ENCODE measurements around the gene OR6C3.
"Not testable (repeated sequence)": the region's sequence is repeated elsewhere in the genome, so short reads cannot be mapped to it uniquely, and the experiment has no call there.

OR6C3 gene

GRCh38 chr12:55330446-55330845 lies at the start of gene OR6C3:
Gene OR6C3, plus strand, starts transcription at chr12:55330746. Its CDS starts 955 bp downstream, at chr12:55331701.
- no peak for TF ChIP-seq CTCF (conservative IDR thresholded peaks at IDR 0.05; ENCODE audit: low read length)
- H3K4me3 ChIP-seq (ENCODE audit: low read length) = no peak within 1 kb of the TSS
- DNase-seq (ENCODE audit: low read depth) = no peak

GRCh38 chr12:55280991-55281390 lies 49.6 kb upstream of the OR6C3 start:
- TF ChIP-seq CTCF (conservative IDR thresholded peaks at IDR 0.05; ENCODE audit: low read length) = no peak
- no peak for DNase-seq (ENCODE audit: low read depth)
- no peak overlapping the region for H3K4me3 ChIP-seq (ENCODE audit: low read length)

GRCh38 chr12:55289999-55290398 lies 40.5 kb upstream of the OR6C3 start:
- no peak overlapping the region for H3K4me3 ChIP-seq (ENCODE audit: low read length)
- no peak for TF ChIP-seq CTCF (conservative IDR thresholded peaks at IDR 0.05; ENCODE audit: low read length)
- DNase-seq (ENCODE audit: low read depth) = no peak

GRCh38 chr12:55296469-55296868 lies 34.1 kb upstream of the OR6C3 start, which contains the start of gene OR6C6:
Gene OR6C6, minus strand, starts transcription at chr12:55296569. Its CDS starts 1,337 bp downstream, at chr12:55295232.
- no peak for TF ChIP-seq CTCF (conservative IDR thresholded peaks at IDR 0.05; ENCODE audit: low read length)
- H3K4me3 ChIP-seq (ENCODE audit: low read length) = no peak within 1 kb of the TSS
- no peak for DNase-seq (ENCODE audit: low read depth)

- H3K4me3 ChIP-seq (ENCODE audit: low read length) = no peak within 1 kb of the TSS
- TF ChIP-seq CTCF (conservative IDR thresholded peaks at IDR 0.05; ENCODE audit: low read length) = no peak
- no peak for DNase-seq (ENCODE audit: low read depth)
Measured at GRCh38 chr12:55314043-55314442, 16.5 kb upstream of the OR6C3 start, which contains the start of gene OR6C1. Gene OR6C1, plus strand, starts transcription at chr12:55314343. Its CDS starts 6,257 bp downstream, at chr12:55320600.

GRCh38 chr12:55320201-55320600 lies 10.3 kb upstream of the OR6C3 start:
- no peak for TF ChIP-seq CTCF (conservative IDR thresholded peaks at IDR 0.05; ENCODE audit: low read length)
- no peak for DNase-seq (ENCODE audit: low read depth)
- H3K4me3 ChIP-seq (ENCODE audit: low read length) = no peak overlapping the region

GRCh38 chr12:55325801-55326200 lies 4.7 kb upstream of the OR6C3 start:
- not testable (repeated sequence) for DNase-seq (ENCODE audit: low read depth); H3K4me3 ChIP-seq (ENCODE audit: low read length)

GRCh38 chr12:55336002-55336401 lies 5.5 kb downstream of the OR6C3 start:
- no peak overlapping the region for H3K4me3 ChIP-seq (ENCODE audit: low read length)
- no peak for TF ChIP-seq CTCF (conservative IDR thresholded peaks at IDR 0.05; ENCODE audit: low read length)
- no peak for DNase-seq (ENCODE audit: low read depth)

- DNase-seq (ENCODE audit: low read depth); H3K4me3 ChIP-seq (ENCODE audit: low read length): not testable (repeated sequence)
Measured at GRCh38 chr12:55355338-55355737, 24.8 kb downstream of the OR6C3 start.

All from AG10803 (cell line).